Stimulated activated CD8-positive, alpha-beta memory T cell treated with anti-CD3 and anti-CD28 coated beads, Interleukin-15, amount 100 ng/mL, for 1 hour (primary cell): ENCODE data around the gene TRIM49B.
"Not testable (repeated sequence)": the region's sequence is repeated elsewhere in the genome, so short reads cannot be mapped to it uniquely, and the experiment has no call there.

Source experiments
- DNase-seq: peaks from one replicate; pipeline ENCODE4 v3.0.0-alpha.2; 2020; ENCODE audit warnings: low read depth

Gene TRIM49B

GRCh38 chr11:49028523-49028922 is at the start of gene TRIM49B:
TRIM49B (plus strand) TSS chr11:49028823; CDS start chr11:49031600, 2,777 bp downstream.
- DNase-seq, result not testable (repeated sequence)

GRCh38 chr11:48983785-48984184 is 44.8 kb upstream of the TRIM49B start, which contains the start of gene TRIM51G:
TRIM51G (minus strand) TSS chr11:48983885; CDS start chr11:48981695, 2,190 bp downstream.
- DNase-seq, result not testable (repeated sequence)

GRCh38 chr11:49048229-49048628 is 19.6 kb downstream of the TRIM49B start:
- DNase-seq, result not testable (repeated sequence)

GRCh38 chr11:49049821-49050220 is 21.2 kb downstream of the TRIM49B start:
- not testable (repeated sequence) for DNase-seq

GRCh38 chr11:49059012-49059411 is 30.4 kb downstream of the TRIM49B start, which contains the start of gene TRIM64C:
TRIM64C (minus strand) TSS chr11:49059112; CDS start chr11:49059112, 0 bp downstream.
- DNase-seq, result not testable (repeated sequence)

- DNase-seq, result not testable (repeated sequence)
These were observed 41.3 kb downstream of the TRIM49B start for GRCh38 chr11:49069897-49070296.
